ENCODE results near the gene PIK3AP1. TPM values are rescaled to one million over a fixed set of nuclear protein-coding genes. Genes with fewer than 3 reads are reported as not detected.

Gene PIK3AP1
- total RNA-seq, 1 experiment from 2014 or later: 1.7 TPM

DNA sequence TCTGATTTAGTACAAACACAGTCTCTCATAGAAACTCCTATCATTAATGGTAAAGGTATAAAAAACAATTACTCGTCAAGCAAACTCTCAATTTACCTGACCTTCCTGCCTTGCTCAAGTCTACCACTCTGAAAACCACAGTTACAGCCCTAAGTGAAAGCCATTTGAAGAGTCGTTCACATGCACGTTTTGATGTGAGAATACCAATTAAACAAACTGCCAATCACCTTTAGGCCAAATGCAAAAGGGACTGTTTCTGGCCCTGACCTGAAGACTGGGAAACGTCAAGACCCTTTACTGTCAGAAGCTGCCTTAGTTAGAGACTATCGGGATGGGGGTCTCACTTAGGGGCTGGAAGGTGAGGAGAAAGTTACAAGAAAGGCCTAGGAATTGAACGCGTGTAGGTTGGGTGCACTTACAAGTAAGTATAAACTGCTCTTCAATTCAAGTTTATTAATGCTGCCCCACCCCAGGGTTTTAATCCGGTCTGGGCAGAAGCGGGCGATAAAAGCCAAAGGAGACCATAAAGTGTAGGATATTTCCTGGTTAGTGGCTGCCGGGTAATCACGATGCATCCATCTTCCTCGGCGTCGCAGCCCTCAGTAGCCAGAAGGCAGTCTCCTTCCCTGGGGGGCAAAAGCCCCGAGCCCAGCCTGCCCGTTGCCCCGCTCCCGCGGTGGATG, 134.4 kb downstream of the PIK3AP1 start:
- H2AK5ac ChIP-seq (ENCODE audit: insufficient read length, low read length): no peak overlapping the region
- TF ChIP-seq, protein P1, sequence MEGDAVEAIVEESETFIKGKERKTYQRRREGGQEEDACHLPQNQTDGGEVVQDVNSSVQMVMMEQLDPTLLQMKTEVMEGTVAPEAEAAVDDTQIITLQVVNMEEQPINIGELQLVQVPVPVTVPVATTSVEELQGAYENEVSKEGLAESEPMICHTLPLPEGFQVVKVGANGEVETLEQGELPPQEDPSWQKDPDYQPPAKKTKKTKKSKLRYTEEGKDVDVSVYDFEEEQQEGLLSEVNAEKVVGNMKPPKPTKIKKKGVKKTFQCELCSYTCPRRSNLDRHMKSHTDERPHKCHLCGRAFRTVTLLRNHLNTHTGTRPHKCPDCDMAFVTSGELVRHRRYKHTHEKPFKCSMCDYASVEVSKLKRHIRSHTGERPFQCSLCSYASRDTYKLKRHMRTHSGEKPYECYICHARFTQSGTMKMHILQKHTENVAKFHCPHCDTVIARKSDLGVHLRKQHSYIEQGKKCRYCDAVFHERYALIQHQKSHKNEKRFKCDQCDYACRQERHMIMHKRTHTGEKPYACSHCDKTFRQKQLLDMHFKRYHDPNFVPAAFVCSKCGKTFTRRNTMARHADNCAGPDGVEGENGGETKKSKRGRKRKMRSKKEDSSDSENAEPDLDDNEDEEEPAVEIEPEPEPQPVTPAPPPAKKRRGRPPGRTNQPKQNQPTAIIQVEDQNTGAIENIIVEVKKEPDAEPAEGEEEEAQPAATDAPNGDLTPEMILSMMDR (conservative IDR thresholded peaks at IDR 0.05): no peak
- no peak overlapping the region for H2BK12ac ChIP-seq (ENCODE audit: insufficient read length, low read depth, low read length)
- no peak for DNase-seq
- Mint-ChIP-seq H3K27ac (peak overlapping the region; percentile 16 to 90 (median 25); a peak in 4 of 7 replicates), H3K9me3 (no peaks in the 10 kb centered on the region), H3K27me3 (ENCODE audit: low read depth) (no peaks in the 10 kb centered on the region), H3K4me1 (peaks cover 16 to 24% of the 10 kb centered on the region in 2 experiments), H3K36me3 (ENCODE audit: insufficient read depth in 1 of 3, low read depth in 3 of 3) (no peaks in the 10 kb centered on the region; a peak in 1 of 7 replicates), H3K4me3 (peak overlapping the region; percentile 90 to 91; a peak in 4 of 5 replicates)
- H3K27me3 ChIP-seq (ENCODE audit: insufficient read depth, low read length): no peaks in the 10 kb centered on the region
- peak overlapping the region; percentile 82 for H3K9ac ChIP-seq (ENCODE audit: extremely low read depth, insufficient read length, low read length)
- peak overlapping the region; percentile 94 for H3K14ac ChIP-seq (ENCODE audit: insufficient read depth, low read length)
- no peak overlapping the region for H3T11ph ChIP-seq (ENCODE audit: low read length)
- H2BK15ac ChIP-seq (ENCODE audit: low read depth, low read length): no peak overlapping the region
- H2BK5ac ChIP-seq (ENCODE audit: insufficient read length, low read length): no peak overlapping the region
- no peak overlapping the region for H4K91ac ChIP-seq (ENCODE audit: insufficient read length, low read depth, low read length)
- H4K8ac ChIP-seq (replicated peaks; ENCODE audit: insufficient read length, low read depth, low read length): no peak overlapping the region
- H3K79me2 ChIP-seq (ENCODE audit: insufficient read depth, low read length): peaks cover 33% of the 10 kb centered on the region; the same call in 1 of the 2 replicates
- H3K9me3 ChIP-seq (ENCODE audit: control insufficient read depth, low read depth, low read length): no peaks in the 10 kb centered on the region
- H2BK20ac ChIP-seq (ENCODE audit: low read depth, low read length, poor library complexity, severe bottlenecking): no peak overlapping the region
- H3K27ac ChIP-seq (ENCODE audit: insufficient read length, low read depth, low read length): no peak overlapping the region
- no peak overlapping the region for H3K23ac ChIP-seq (ENCODE audit: insufficient read length, low read depth, low read length)
- no peak overlapping the region for H3K4ac ChIP-seq (ENCODE audit: low read depth, low read length)
- H3K4me2 ChIP-seq (ENCODE audit: insufficient read depth, insufficient read length, low read length): peak overlapping the region; percentile 99
- no peak overlapping the region for H2BK120ac ChIP-seq (ENCODE audit: low read depth, low read length, poor library complexity, severe bottlenecking)
- H3K18ac ChIP-seq (ENCODE audit: insufficient read length, low read depth, low read length): peak overlapping the region; percentile 24
- no peak overlapping the region for H4K5ac ChIP-seq (ENCODE audit: insufficient read length, low read depth, low read length)
- H2AFZ ChIP-seq (ENCODE audit: low read length): no peak overlapping the region
- H3K79me1 ChIP-seq (ENCODE audit: insufficient read depth, low read depth, low read length, poor library complexity, severe bottlenecking): no peaks in the 10 kb centered on the region
- H4K20me1 ChIP-seq (ENCODE audit: control insufficient read depth, insufficient read depth, insufficient read length): no peaks in the 10 kb centered on the region
- WGBS (ENCODE audit: extremely low coverage, insufficient read length, low lambda C conversion rate): no CpG with 5 or more reads among the region's 20 CpGs
- no peak overlapping the region for H3K56ac ChIP-seq (ENCODE audit: insufficient read length, low read depth, low read length)
- H3K4me1 ChIP-seq (ENCODE audit: insufficient read depth, low read length): no peaks in the 10 kb centered on the region
- H3K23me2 ChIP-seq (ENCODE audit: insufficient read length, low read depth, low read length, poor library complexity, severe bottlenecking): peaks cover 13% of the 10 kb centered on the region

Measured in H9 (cell line).